ENCODE measurements around the gene SLC8A1.

- TF ChIP-seq CTCF (IDR thresholded peaks at IDR 0.05) = no peak
- TF ChIP-seq EP300 (IDR thresholded peaks at IDR 0.05; ENCODE audit: low read depth) = no peak
Observed at GRCh38 chr2:40289771-40290404, 162.0 kb downstream of the SLC8A1 start.
